ENCODE data around the gene CELA2B.

GRCh38 chr1:15531682-15532081, 55.8 kb downstream of the CELA2B start:
- TF ChIP-seq CTCF (IDR thresholded peaks at IDR 0.05): no peak
- TF ChIP-seq, protein P1, sequence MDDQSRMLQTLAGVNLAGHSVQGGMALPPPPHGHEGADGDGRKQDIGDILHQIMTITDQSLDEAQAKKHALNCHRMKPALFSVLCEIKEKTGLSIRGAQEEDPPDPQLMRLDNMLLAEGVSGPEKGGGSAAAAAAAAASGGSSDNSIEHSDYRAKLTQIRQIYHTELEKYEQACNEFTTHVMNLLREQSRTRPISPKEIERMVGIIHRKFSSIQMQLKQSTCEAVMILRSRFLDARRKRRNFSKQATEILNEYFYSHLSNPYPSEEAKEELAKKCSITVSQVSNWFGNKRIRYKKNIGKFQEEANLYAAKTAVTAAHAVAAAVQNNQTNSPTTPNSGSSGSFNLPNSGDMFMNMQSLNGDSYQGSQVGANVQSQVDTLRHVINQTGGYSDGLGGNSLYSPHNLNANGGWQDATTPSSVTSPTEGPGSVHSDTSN (IDR thresholded peaks at IDR 0.05): no peak

Data from SK-N-SH (cell line).